ENCODE measurements around the gene CADPS.

Gene CADPS

DNA sequence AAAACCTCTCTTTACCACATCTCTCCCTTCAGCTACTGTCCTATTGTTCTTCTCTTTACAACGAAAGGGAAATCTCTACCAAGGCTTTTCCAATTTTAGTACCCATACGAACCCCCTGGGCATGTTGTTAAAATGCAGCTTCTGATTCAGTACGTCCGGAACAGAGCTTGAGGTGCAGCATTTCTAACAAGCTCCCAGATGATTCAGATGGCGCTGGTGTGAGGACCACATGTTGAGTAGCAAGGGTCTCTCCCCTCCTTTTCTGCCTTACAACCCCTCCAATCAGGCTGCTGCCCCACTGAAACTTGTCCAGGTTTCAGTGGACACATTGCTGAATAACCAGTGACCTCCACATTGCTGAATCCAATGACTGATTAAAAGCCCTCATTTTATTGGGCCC, 324.8 kb downstream of the CADPS start:
- TF ChIP-seq ZNF70 (CRISPR knock-in tag; IDR thresholded peaks at IDR 0.05) (no peak), SNAI2 (CRISPR knock-in tag; IDR thresholded peaks at IDR 0.05) (no peak), CSDC2 (CRISPR knock-in tag; IDR thresholded peaks at IDR 0.05) (no peak), ZNF8 (CRISPR knock-in tag; IDR thresholded peaks at IDR 0.05) (no peak), CSRNP3 (CRISPR knock-in tag; IDR thresholded peaks at IDR 0.05) (no peak), ISL1 (CRISPR knock-in tag; IDR thresholded peaks at IDR 0.05) (no peak), ZFP30 (CRISPR knock-in tag; IDR thresholded peaks at IDR 0.05) (no peak), PATZ1 (CRISPR knock-in tag; IDR thresholded peaks at IDR 0.05; ENCODE audit: borderline replicate concordance) (no peak), ZFP3 (CRISPR knock-in tag; IDR thresholded peaks at IDR 0.05) (no peak), ESRRG (CRISPR knock-in tag; IDR thresholded peaks at IDR 0.05) (no peak), ARNTL (CRISPR knock-in tag; IDR thresholded peaks at IDR 0.05; ENCODE audit: borderline replicate concordance, low read depth) (no peak), ZNF565 (CRISPR knock-in tag; conservative IDR thresholded peaks at IDR 0.05; ENCODE audit: low read depth) (no peak), TOX (CRISPR knock-in tag; IDR thresholded peaks at IDR 0.05; ENCODE audit: borderline replicate concordance) (no peak), PPARA (CRISPR knock-in tag; IDR thresholded peaks at IDR 0.05; ENCODE audit: borderline replicate concordance) (no peak)
- TF ChIP-seq, protein P1, sequence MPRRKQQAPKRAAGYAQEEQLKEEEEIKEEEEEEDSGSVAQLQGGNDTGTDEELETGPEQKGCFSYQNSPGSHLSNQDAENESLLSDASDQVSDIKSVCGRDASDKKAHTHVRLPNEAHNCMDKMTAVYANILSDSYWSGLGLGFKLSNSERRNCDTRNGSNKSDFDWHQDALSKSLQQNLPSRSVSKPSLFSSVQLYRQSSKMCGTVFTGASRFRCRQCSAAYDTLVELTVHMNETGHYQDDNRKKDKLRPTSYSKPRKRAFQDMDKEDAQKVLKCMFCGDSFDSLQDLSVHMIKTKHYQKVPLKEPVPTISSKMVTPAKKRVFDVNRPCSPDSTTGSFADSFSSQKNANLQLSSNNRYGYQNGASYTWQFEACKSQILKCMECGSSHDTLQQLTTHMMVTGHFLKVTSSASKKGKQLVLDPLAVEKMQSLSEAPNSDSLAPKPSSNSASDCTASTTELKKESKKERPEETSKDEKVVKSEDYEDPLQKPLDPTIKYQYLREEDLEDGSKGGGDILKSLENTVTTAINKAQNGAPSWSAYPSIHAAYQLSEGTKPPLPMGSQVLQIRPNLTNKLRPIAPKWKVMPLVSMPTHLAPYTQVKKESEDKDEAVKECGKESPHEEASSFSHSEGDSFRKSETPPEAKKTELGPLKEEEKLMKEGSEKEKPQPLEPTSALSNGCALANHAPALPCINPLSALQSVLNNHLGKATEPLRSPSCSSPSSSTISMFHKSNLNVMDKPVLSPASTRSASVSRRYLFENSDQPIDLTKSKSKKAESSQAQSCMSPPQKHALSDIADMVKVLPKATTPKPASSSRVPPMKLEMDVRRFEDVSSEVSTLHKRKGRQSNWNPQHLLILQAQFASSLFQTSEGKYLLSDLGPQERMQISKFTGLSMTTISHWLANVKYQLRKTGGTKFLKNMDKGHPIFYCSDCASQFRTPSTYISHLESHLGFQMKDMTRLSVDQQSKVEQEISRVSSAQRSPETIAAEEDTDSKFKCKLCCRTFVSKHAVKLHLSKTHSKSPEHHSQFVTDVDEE (CRISPR knock-in tag; IDR thresholded peaks at IDR 0.05): no peak

DNA sequence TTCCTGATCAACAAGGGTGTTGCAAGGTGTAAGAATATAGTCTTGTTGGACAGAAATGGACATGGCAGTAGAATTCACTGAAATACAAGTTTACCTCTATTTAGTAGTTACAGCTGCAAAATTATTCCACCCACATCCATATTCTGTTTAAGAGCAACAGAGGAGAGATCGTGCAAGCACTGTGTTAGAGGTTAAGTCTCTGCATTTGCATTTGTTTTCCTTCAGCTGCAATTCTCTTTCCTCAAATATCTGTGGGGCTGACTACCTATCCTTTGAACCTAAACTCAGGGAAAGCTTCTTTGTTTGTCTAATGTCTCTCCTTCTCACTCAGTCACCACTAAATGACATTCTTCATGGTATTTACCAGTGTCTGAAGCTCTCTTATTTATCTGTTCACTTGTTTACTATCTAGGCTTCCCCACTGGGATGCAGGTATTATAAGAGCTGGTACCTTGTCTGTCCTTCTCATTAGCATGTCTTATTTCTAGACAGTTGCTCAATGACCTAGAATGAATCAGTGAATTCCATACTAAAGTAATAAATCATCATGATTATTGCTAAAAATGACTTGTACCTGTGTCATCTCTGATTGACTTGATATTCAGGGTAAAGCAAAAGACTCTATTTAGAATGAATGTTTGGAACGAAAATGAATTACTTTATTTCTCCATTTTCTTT, 326.5 kb downstream of the CADPS start:
- TF ChIP-seq, protein P2, sequence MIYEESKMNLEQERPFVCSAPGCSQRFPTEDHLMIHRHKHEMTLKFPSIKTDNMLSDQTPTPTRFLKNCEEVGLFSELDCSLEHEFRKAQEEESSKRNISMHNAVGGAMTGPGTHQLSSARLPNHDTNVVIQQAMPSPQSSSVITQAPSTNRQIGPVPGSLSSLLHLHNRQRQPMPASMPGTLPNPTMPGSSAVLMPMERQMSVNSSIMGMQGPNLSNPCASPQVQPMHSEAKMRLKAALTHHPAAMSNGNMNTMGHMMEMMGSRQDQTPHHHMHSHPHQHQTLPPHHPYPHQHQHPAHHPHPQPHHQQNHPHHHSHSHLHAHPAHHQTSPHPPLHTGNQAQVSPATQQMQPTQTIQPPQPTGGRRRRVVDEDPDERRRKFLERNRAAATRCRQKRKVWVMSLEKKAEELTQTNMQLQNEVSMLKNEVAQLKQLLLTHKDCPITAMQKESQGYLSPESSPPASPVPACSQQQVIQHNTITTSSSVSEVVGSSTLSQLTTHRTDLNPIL (CRISPR knock-in tag; IDR thresholded peaks at IDR 0.05; ENCODE audit: low read depth): no peak
- TF ChIP-seq GLIS3 (CRISPR knock-in tag; IDR thresholded peaks at IDR 0.05): no peak
- TF ChIP-seq, protein P1 (CRISPR knock-in tag; IDR thresholded peaks at IDR 0.05): no peak
- no peak for TF ChIP-seq TCF4 (CRISPR knock-in tag; IDR thresholded peaks at IDR 0.05; ENCODE audit: borderline replicate concordance)
- no peak for TF ChIP-seq ZFP30 (CRISPR knock-in tag; IDR thresholded peaks at IDR 0.05)
- no peak for TF ChIP-seq ZC3H10 (CRISPR knock-in tag; IDR thresholded peaks at IDR 0.05)
- TF ChIP-seq OSR1 (CRISPR knock-in tag; IDR thresholded peaks at IDR 0.05): no peak
- TF ChIP-seq ZNF8 (CRISPR knock-in tag; IDR thresholded peaks at IDR 0.05): no peak
- TF ChIP-seq ESRRG (CRISPR knock-in tag; IDR thresholded peaks at IDR 0.05): no peak
- no peak for TF ChIP-seq POU6F1 (CRISPR knock-in tag; IDR thresholded peaks at IDR 0.05; ENCODE audit: borderline replicate concordance, low read depth)
- no peak for TF ChIP-seq BACH2 (CRISPR knock-in tag; IDR thresholded peaks at IDR 0.05; ENCODE audit: borderline replicate concordance)
- no peak for TF ChIP-seq ARNTL (CRISPR knock-in tag; IDR thresholded peaks at IDR 0.05; ENCODE audit: borderline replicate concordance, low read depth)
- TF ChIP-seq ZFP3 (CRISPR knock-in tag; IDR thresholded peaks at IDR 0.05): no peak
- TF ChIP-seq RARB (CRISPR knock-in tag; IDR thresholded peaks at IDR 0.05): no peak
- TF ChIP-seq ISL1 (CRISPR knock-in tag; IDR thresholded peaks at IDR 0.05): no peak
- TF ChIP-seq CSDC2 (CRISPR knock-in tag; IDR thresholded peaks at IDR 0.05): no peak
- no peak for TF ChIP-seq TOX (CRISPR knock-in tag; IDR thresholded peaks at IDR 0.05; ENCODE audit: borderline replicate concordance)
- TF ChIP-seq PPARA (CRISPR knock-in tag; IDR thresholded peaks at IDR 0.05; ENCODE audit: borderline replicate concordance): no peak
- no peak for TF ChIP-seq CSRNP3 (CRISPR knock-in tag; IDR thresholded peaks at IDR 0.05)
- no peak for TF ChIP-seq ZNF70 (CRISPR knock-in tag; IDR thresholded peaks at IDR 0.05)

More for the DNA sequence above, 324.8 kb downstream of the CADPS start:
- no peak for ATAC-seq

More for the DNA sequence above, 326.5 kb downstream of the CADPS start:
- ATAC-seq: no peak
